Measurements from ENCODE around the gene ZNF22.

- TF ChIP-seq, protein P1, sequence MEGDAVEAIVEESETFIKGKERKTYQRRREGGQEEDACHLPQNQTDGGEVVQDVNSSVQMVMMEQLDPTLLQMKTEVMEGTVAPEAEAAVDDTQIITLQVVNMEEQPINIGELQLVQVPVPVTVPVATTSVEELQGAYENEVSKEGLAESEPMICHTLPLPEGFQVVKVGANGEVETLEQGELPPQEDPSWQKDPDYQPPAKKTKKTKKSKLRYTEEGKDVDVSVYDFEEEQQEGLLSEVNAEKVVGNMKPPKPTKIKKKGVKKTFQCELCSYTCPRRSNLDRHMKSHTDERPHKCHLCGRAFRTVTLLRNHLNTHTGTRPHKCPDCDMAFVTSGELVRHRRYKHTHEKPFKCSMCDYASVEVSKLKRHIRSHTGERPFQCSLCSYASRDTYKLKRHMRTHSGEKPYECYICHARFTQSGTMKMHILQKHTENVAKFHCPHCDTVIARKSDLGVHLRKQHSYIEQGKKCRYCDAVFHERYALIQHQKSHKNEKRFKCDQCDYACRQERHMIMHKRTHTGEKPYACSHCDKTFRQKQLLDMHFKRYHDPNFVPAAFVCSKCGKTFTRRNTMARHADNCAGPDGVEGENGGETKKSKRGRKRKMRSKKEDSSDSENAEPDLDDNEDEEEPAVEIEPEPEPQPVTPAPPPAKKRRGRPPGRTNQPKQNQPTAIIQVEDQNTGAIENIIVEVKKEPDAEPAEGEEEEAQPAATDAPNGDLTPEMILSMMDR (IDR thresholded peaks at IDR 0.05), result no peak
- TF ChIP-seq POLR2A (IDR thresholded peaks at IDR 0.05), result no peak
Measured at GRCh38 chr10:45035673-45036072, 35.0 kb downstream of the ZNF22 start.
